WTC11 (cell line): Measurements from ENCODE around the gene ZIC3. TPM values are rescaled to one million over a fixed set of nuclear protein-coding genes. Genes with fewer than 3 reads are reported as not detected.

ENCODE experiments used
- ATAC-seq: fragments of 200-7000 bp; cut with Tn5 transposase; 2 replicates; pipeline ENCODE4 v1.10.0; 2021; ENCODE audit warnings: mild to moderate bottlenecking, moderate library complexity
- CTCF ChIA-PET: fragments of 300-600 bp; sonication (Branson Sonifier 250); formaldehyde crosslinking; loops from one replicate; lab custom pipeline; 2021; ENCODE audit warnings: antibody characterized with exemption; lab: Charles Lee
- POLR2A ChIA-PET: fragments of 350-600 bp; sonication (Branson Sonifier 250); formaldehyde crosslinking; loops from one replicate; lab custom pipeline; 2021; ENCODE audit warnings: antibody characterized with exemption; lab: Charles Lee
- DNase-seq: peaks from one replicate; pipeline ENCODE4 v3.0.0; 2021; ENCODE audit warnings: low spot score
- H3K27ac Mint-ChIP-seq: 2 replicates; pipeline ENCODE4 v1.8.0; 2021; ENCODE audit warnings: mixed read lengths
- H3K27me3 Mint-ChIP-seq: 2 replicates; pipeline ENCODE4 v1.8.0; 2021; ENCODE audit warnings: low read depth, mild to moderate bottlenecking, moderate library complexity, mixed read lengths
- H3K36me3 Mint-ChIP-seq: 2 replicates; pipeline ENCODE4 v1.8.0; 2021; ENCODE audit warnings: mixed read lengths
- H3K4me1 Mint-ChIP-seq: 2 replicates; pipeline ENCODE4 v1.8.0; 2022; ENCODE audit warnings: mixed read lengths
- H3K4me3 Mint-ChIP-seq: 2 replicates; pipeline ENCODE4 v1.8.0; 2021; ENCODE audit warnings: mild to moderate bottlenecking, moderate library complexity, mixed read lengths
- H3K9me3 Mint-ChIP-seq: 2 replicates; pipeline ENCODE4 v1.8.0; 2021; ENCODE audit warnings: mixed read lengths
- EMX1 ChIP-seq: fragments of 250-450 bp; sonication (Bioruptor Pico); IDR thresholded peaks from 2 replicates; pipeline ENCODE4 v1.8.0; 2021; ENCODE audit warnings: mild to moderate bottlenecking
- FOXK1 ChIP-seq: sonication (generic); formaldehyde crosslinking; IDR thresholded peaks from 2 replicates; pipeline ENCODE4 v1.8.0; 2022; ENCODE audit warnings: mild to moderate bottlenecking, moderate library complexity, missing genetic modification reagents
- FOXP1 ChIP-seq: sonication (generic); formaldehyde crosslinking; IDR thresholded peaks from 2 replicates; pipeline ENCODE4 v1.8.0; 2022; ENCODE audit warnings: missing genetic modification reagents, mild to moderate bottlenecking, moderate library complexity, borderline replicate concordance
- IRF2 ChIP-seq: sonication (generic); formaldehyde crosslinking; IDR thresholded peaks from 2 replicates; pipeline ENCODE4 v1.8.0; 2022; ENCODE audit warnings: low read depth, missing genetic modification reagents, borderline replicate concordance
- MYBL2 ChIP-seq: sonication (generic); formaldehyde crosslinking; IDR thresholded peaks from 2 replicates; pipeline ENCODE4 v1.8.1; 2023; ENCODE audit warnings: mild to moderate bottlenecking, moderate library complexity, missing genetic modification reagents
- NFATC4 ChIP-seq: fragments of 250-450 bp; sonication (Bioruptor Pico); IDR thresholded peaks from 2 replicates; pipeline ENCODE4 v1.9.0; 2021; ENCODE audit warnings: mild to moderate bottlenecking
- NR3C1 ChIP-seq: sonication (generic); formaldehyde crosslinking; conservative IDR thresholded peaks from 2 replicates; pipeline ENCODE4 v1.8.1; 2023; ENCODE audit warnings: low read depth, mild to moderate bottlenecking, missing genetic modification reagents
- RELA ChIP-seq: sonication (generic); formaldehyde crosslinking; IDR thresholded peaks from 2 replicates; pipeline ENCODE4 v1.8.1; 2022; ENCODE audit warnings: missing genetic modification reagents, mild to moderate bottlenecking, borderline replicate concordance
- TEAD1 ChIP-seq: sonication (generic); formaldehyde crosslinking; IDR thresholded peaks from 2 replicates; pipeline ENCODE4 v1.8.0; 2022; ENCODE audit warnings: mild to moderate bottlenecking, missing genetic modification reagents
- TP53 ChIP-seq: sonication (generic); formaldehyde crosslinking; IDR thresholded peaks from 2 replicates; pipeline ENCODE4 v1.8.1; 2023; ENCODE audit warnings: mild to moderate bottlenecking, missing genetic modification reagents
- USF1 ChIP-seq: sonication (generic); formaldehyde crosslinking; IDR thresholded peaks from 2 replicates; pipeline ENCODE4 v1.8.0; 2022; ENCODE audit warnings: mild to moderate bottlenecking, missing genetic modification reagents
- ZBTB21 ChIP-seq: sonication (generic); formaldehyde crosslinking; IDR thresholded peaks from 2 replicates; pipeline ENCODE4 v1.8.1; 2023; ENCODE audit warnings: mild to moderate bottlenecking, missing genetic modification reagents, borderline replicate concordance
- ZNF121 ChIP-seq: sonication (generic); formaldehyde crosslinking; IDR thresholded peaks from 2 replicates; pipeline ENCODE4 v1.8.0; 2023; ENCODE audit warnings: missing genetic modification reagents
- ZNF263 ChIP-seq: sonication (generic); formaldehyde crosslinking; IDR thresholded peaks from 2 replicates; pipeline ENCODE4 v1.8.1; 2022; ENCODE audit warnings: low read depth, mild to moderate bottlenecking, moderate library complexity, missing genetic modification reagents
- total RNA-seq: library from RNA; stranded (reverse); gene quantifications from 3 replicates; pipeline ENCODE4 v1.2.3, GENCODE V29; 2021
- TF ChIP-seq, protein P1 (sequence below): sonication (generic); formaldehyde crosslinking; IDR thresholded peaks from 2 replicates; pipeline ENCODE4 v1.8.0; 2022; ENCODE audit warnings: mild to moderate bottlenecking, missing genetic modification reagents
- TF ChIP-seq, protein P2 (sequence below): sonication (generic); formaldehyde crosslinking; IDR thresholded peaks from 2 replicates; pipeline ENCODE4 v1.8.1; 2022; ENCODE audit warnings: mild to moderate bottlenecking, moderate library complexity, missing genetic modification reagents
- TF ChIP-seq, protein P3 (sequence below): fragments of 250-450 bp; sonication (Bioruptor Pico); IDR thresholded peaks from 2 replicates; pipeline ENCODE4 v1.9.0; 2021; ENCODE audit warnings: moderate library complexity, mild to moderate bottlenecking, inconsistent platforms, borderline replicate concordance

Gene ZIC3
- total RNA-seq, 1 experiment from 2014 or later = 75.3 TPM

GRCh38 chrX:137547291-137547690 is 18.6 kb upstream of the ZIC3 start:
- TF ChIP-seq NFATC4 = no peak
- TF ChIP-seq, protein P1, sequence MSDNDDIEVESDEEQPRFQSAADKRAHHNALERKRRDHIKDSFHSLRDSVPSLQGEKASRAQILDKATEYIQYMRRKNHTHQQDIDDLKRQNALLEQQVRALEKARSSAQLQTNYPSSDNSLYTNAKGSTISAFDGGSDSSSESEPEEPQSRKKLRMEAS (CRISPR knock-in tag) = peak; percentile 39; the same call in 1 of the 2 replicates
- TF ChIP-seq, all 79 proteins: peak for 1
- Mint-ChIP-seq H3K36me3 (no peaks in the 10 kb centered on the region), H3K27ac (no peak overlapping the region), H3K4me1 (peaks cover 35% of the 10 kb centered on the region), H3K27me3 (peaks cover 68% of the 10 kb centered on the region), H3K9me3 (no peaks in the 10 kb centered on the region), H3K4me3 (peak overlapping the region; percentile 59)
- ChIA-PET CTCF (interaction anchor here (0.9 to 5.0 kb wide), 2 partner anchors 115 to 378 kb away, joined by 3 to 27 read pairs; no protein-coding TSS in a partner anchor), POLR2A (interaction anchor here (1.2 to 1.6 kb wide), 2 partner anchors 13 to 20 kb away, joined by 3 to 4 read pairs; no protein-coding TSS in a partner anchor)
- ATAC-seq = peak; percentile 12
- DNase-seq = peak; percentile 30

DNA sequence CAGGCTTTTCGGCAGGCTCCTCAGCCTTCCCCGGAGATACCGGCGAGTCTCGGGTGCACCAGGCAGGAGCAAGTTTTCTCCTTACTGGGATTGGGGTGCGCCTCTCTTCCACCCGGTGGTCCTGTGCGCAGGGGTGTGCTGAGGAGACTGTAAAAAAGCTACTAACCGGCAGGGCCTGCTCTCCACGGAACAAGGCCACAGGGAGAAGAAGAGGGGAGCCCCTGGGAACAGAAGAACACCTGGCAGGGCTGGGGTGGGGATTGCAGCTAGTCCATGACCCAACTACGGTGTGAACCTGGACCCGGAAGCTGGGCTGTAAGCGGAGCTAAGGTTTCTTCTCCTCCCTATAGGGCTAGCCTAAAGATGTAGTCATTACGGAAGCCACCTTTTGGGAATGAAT is 17.7 kb upstream of the ZIC3 start:
- ChIA-PET POLR2A (interaction anchor here (1.0 to 3.5 kb wide), 3 partner anchors 14 to 26 kb away, joined by 3 to 30 read pairs (median 4); no protein-coding TSS in a partner anchor), CTCF (interaction anchor here (0.8 to 5.0 kb wide), 4 partner anchors 19 to 377 kb away, joined by 3 to 27 read pairs (median 6); no protein-coding TSS in a partner anchor)
- Mint-ChIP-seq H3K9me3 (no peaks in the 10 kb centered on the region), H3K4me1 (peaks cover 35% of the 10 kb centered on the region), H3K36me3 (no peaks in the 10 kb centered on the region), H3K27ac (no peak overlapping the region), H3K27me3 (peaks cover 63% of the 10 kb centered on the region), H3K4me3 (peak overlapping the region; percentile 69)
- no peak for TF ChIP-seq RELA (CRISPR knock-in tag)
- DNase-seq (no peak), ATAC-seq (no peak)

DNA sequence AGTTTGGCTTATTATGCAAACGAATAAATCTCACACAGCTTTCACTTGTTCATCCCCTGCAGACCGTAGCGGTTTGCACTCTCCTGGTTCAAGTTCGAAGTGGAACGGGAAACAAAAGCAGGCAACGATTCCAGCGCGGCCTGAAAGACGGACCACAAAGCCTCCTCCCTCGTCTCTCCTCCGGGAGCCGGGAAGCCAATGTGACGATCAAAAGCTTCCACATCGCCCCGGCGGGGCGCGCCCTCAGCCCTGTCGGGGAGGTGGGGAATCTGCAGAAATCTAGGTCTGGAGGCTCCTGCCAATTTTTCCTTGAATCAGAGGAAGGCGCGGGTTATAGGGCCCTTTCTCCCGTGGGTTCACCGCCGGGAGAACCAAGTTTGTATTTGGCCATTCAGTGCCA is 16.9 kb upstream of the ZIC3 start:
- CTCF ChIA-PET = interaction anchor here (2.3 to 5.0 kb wide), 4 partner anchors 15 to 377 kb away, joined by 8 to 27 read pairs (median 13); no protein-coding TSS in a partner anchor
- Mint-ChIP-seq H3K9me3 (no peaks in the 10 kb centered on the region), H3K27ac (no peak overlapping the region), H3K4me3 (peak overlapping the region; percentile 69), H3K27me3 (peaks cover 55% of the 10 kb centered on the region), H3K36me3 (no peaks in the 10 kb centered on the region), H3K4me1 (peaks cover 35% of the 10 kb centered on the region)
- POLR2A ChIA-PET = interaction anchor here (1.6 to 3.5 kb wide), 3 partner anchors 14 to 26 kb away, joined by 4 to 30 read pairs (median 13); no protein-coding TSS in a partner anchor
- TF ChIP-seq, protein P2, sequence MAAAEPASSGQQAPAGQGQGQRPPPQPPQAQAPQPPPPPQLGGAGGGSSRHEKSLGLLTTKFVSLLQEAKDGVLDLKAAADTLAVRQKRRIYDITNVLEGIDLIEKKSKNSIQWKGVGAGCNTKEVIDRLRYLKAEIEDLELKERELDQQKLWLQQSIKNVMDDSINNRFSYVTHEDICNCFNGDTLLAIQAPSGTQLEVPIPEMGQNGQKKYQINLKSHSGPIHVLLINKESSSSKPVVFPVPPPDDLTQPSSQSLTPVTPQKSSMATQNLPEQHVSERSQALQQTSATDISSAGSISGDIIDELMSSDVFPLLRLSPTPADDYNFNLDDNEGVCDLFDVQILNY = no peak
- no peak for TF ChIP-seq ZNF263 (CRISPR knock-in tag)
- TF ChIP-seq IRF2 (CRISPR knock-in tag) = no peak
- TF ChIP-seq, protein P3, sequence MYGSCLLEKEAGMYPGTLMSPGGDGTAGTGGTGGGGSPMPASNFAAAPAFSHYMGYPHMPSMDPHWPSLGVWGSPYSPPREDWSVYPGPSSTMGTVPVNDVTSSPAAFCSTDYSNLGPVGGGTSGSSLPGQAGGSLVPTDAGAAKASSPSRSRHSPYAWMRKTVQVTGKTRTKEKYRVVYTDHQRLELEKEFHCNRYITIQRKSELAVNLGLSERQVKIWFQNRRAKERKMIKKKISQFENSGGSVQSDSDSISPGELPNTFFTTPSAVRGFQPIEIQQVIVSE (CRISPR knock-in tag) = no peak
- TF ChIP-seq NR3C1 (CRISPR knock-in tag) = no peak
- no peak for TF ChIP-seq EMX1 (CRISPR knock-in tag)
- no peak for TF ChIP-seq ZBTB21 (CRISPR knock-in tag)
- TF ChIP-seq TP53 (CRISPR knock-in tag) = no peak
- DNase-seq = peak; percentile 36
- 0 out of 2 replicates have a peak, but pooled peaks have one; percentile 4 for ATAC-seq

DNA sequence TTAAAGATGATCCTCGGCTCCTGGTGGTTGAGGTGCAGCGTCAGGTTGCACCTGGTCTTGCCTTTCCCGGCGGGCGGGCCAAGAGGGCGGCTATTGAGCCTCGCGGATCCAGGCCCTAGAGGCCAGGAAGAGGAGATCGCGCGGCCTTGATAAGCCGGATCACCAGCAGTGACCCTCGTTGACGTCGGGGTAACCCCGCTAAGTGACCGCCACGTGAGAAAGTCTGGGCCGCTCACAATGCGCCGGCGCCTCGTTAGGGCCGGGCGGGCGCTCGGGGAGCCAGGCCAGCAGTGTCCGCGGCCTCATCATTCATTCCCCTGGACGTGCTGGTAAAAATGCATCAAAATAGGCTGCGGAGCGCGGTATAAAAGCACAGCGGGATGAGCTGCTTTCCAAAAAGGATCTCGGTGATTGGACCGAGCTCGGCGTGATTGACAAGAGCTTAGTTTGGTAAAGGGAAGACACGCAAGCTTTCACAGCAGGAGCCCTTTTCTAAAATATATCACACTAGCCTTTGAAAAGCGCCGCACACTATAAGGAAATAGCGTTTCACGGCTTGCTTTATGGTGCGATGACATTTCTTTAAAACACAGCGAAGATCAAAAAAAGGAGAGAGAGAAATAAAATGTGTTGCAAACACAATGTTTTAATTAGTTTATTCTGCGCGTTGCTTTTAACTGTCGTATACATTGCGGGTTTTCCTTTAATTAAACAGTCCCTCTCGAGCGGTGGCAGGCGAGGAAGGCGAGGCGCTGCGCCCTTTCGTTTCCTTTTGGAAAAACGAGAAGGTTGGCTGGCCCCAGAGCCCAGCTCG is 15.9 kb upstream of the ZIC3 start:
- CTCF ChIA-PET = interaction anchor here (0.6 to 5.0 kb wide), 7 partner anchors 14 to 376 kb away, joined by 3 to 27 read pairs (median 8); no protein-coding TSS in a partner anchor
- Mint-ChIP-seq H3K36me3 (no peaks in the 10 kb centered on the region), H3K27me3 (peaks cover 45% of the 10 kb centered on the region), H3K9me3 (no peaks in the 10 kb centered on the region), H3K4me1 (peaks cover 35% of the 10 kb centered on the region), H3K27ac (peak overlapping the region; percentile 70), H3K4me3 (peak overlapping the region; percentile 69)
- TF ChIP-seq FOXK1 = 0 out of 2 replicates have a peak, but pooled peaks have one; percentile 15
- peak; percentile 54 for TF ChIP-seq USF1 (CRISPR knock-in tag)
- TF ChIP-seq TP53 (CRISPR knock-in tag) = no peak
- TF ChIP-seq ZNF121 (CRISPR knock-in tag) = no peak
- peak; percentile 50; the same call in 1 of the 2 replicates for TF ChIP-seq FOXP1 (CRISPR knock-in tag)
- TF ChIP-seq, protein P1 (CRISPR knock-in tag) = peak; percentile 88
- peak; percentile 35; the same call in 1 of the 2 replicates for TF ChIP-seq MYBL2 (CRISPR knock-in tag)
- TF ChIP-seq TEAD1 = peak; percentile 49; the same call in 1 of the 2 replicates
- ATAC-seq = no peak; the same call in 1 of the 2 replicates
- POLR2A ChIA-PET = interaction anchor here (1.2 to 3.5 kb wide), 5 partner anchors 13 to 120 kb away, joined by 4 to 30 read pairs (median 6); partner anchors contain the start of gene ZIC3
- peak; percentile 39 for DNase-seq
